HUES48 (cell line): Measurements from ENCODE around the gene AIF1L.
A peak's percentile ranks its signal among the peaks of the same experiment; 100 is the strongest.
"Not testable (repeated sequence)": the region's sequence is repeated elsewhere in the genome, so short reads cannot be mapped to it uniquely, and the experiment has no call there.

Source experiments
- H3K27ac ChIP-seq: one replicate; pipeline ENCODE4 v1.7.0; 2013; ENCODE audit warnings: low read depth, low read length, inconsistent platforms
- H3K27me3 ChIP-seq: 2 replicates; pipeline ENCODE4 v1.6.1; 2013; ENCODE audit warnings: mild to moderate bottlenecking, low read length; ENCODE audit not compliant: control insufficient read depth, insufficient read depth
- H3K36me3 ChIP-seq: 2 replicates; pipeline ENCODE4 v1.6.1; 2013; ENCODE audit warnings: low read length; ENCODE audit not compliant: control insufficient read depth, insufficient read depth
- H3K4me1 ChIP-seq: 2 replicates; pipeline ENCODE4 v1.6.1; 2013; ENCODE audit warnings: mild to moderate bottlenecking, low read length; ENCODE audit not compliant: control insufficient read depth, insufficient read depth
- H3K4me3 ChIP-seq: 2 replicates; pipeline ENCODE4 v1.5.1; 2013; ENCODE audit warnings: mild to moderate bottlenecking, low read depth, low read length
- H3K9ac ChIP-seq: 2 replicates; pipeline ENCODE4 v1.6.1; 2013; ENCODE audit warnings: mild to moderate bottlenecking, low read depth, low read length, moderate library complexity
- H3K9me3 ChIP-seq: 2 replicates; pipeline ENCODE4 v1.6.1; 2013; ENCODE audit warnings: low read length; ENCODE audit not compliant: control insufficient read depth, insufficient read depth

Gene AIF1L

GRCh38 chr9:131148966-131149687 is 52.8 kb downstream of the AIF1L start:
- no peak overlapping the region for H3K9ac ChIP-seq
- no peak overlapping the region for H3K27ac ChIP-seq
- H3K9me3 ChIP-seq, result no peaks in the 10 kb centered on the region
- no peak overlapping the region for H3K4me3 ChIP-seq
- no peaks in the 10 kb centered on the region for H3K4me1 ChIP-seq
- no peaks in the 10 kb centered on the region for H3K27me3 ChIP-seq
- peaks cover 98% of the 10 kb centered on the region for H3K36me3 ChIP-seq

- Histone ChIP-seq H3K27me3 (no peaks in the 10 kb centered on the region), H3K27ac (peak overlapping the region; percentile 5), H3K36me3 (peaks cover 98% of the 10 kb centered on the region), H3K9ac (no peak overlapping the region), H3K9me3 (no peaks in the 10 kb centered on the region), H3K4me1 (no peaks in the 10 kb centered on the region), H3K4me3 (no peak overlapping the region)
Observed at GRCh38 chr9:131149688-131150053, 53.3 kb downstream of the AIF1L start.

GRCh38 chr9:131153595-131153994 is 57.3 kb downstream of the AIF1L start:
- H3K27ac ChIP-seq, result no peak overlapping the region
- H3K36me3 ChIP-seq, result peaks cover 75% of the 10 kb centered on the region

GRCh38 chr9:131158673-131159072 is 62.3 kb downstream of the AIF1L start:
- H3K36me3 ChIP-seq, result peaks cover 68% of the 10 kb centered on the region
- H3K4me3 ChIP-seq, H3K27me3 ChIP-seq, H3K9me3 ChIP-seq, H3K9ac ChIP-seq, H3K27ac ChIP-seq, H3K4me1 ChIP-seq: not testable (repeated sequence)

More at GRCh38 chr9:131153595-131153994, 57.3 kb downstream of the AIF1L start:
- H3K9me3 ChIP-seq, result no peaks in the 10 kb centered on the region
- no peak overlapping the region for H3K9ac ChIP-seq
- no peaks in the 10 kb centered on the region for H3K4me1 ChIP-seq
- no peaks in the 10 kb centered on the region for H3K27me3 ChIP-seq
- H3K4me3 ChIP-seq, result no peak overlapping the region

DNA sequence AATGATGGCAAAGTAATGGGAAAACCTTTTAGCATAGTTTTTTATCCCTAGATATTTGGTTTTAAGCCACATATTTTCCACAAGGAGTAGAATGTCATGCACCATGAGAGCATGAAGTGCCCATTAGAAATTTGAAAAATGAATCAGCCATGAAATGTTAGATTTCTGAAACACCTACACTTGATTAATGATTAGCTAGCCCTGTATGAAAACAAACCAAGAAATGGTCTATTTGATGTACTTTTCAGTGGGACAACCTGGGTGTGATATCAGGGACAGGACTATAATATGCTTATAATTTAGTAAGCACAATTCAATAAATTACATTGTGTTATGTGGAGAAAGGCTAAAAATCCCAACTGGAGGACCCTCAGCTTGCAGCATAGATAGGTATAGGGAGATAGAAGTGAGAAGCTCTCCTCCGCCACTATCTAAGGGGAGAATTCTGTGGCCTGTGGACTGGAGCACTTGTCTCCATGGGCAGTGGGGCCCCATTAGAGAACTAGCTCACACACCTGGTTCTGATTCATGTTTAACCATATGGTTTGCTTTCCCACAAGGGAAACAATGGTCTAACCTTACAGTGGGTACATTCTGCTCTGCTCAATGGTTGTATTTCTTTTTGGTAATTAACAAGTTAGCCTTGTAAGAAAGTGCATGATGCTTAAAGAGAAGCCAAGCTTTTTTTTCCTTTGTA is 64.2 kb downstream of the AIF1L start:
- no peaks in the 10 kb centered on the region for H3K9me3 ChIP-seq
- no peaks in the 10 kb centered on the region for H3K4me1 ChIP-seq
- peaks cover 68% of the 10 kb centered on the region for H3K36me3 ChIP-seq
- no peak overlapping the region for H3K4me3 ChIP-seq
- H3K9ac ChIP-seq, result no peak overlapping the region
- H3K27me3 ChIP-seq, result no peaks in the 10 kb centered on the region
- H3K27ac ChIP-seq, result no peak overlapping the region

DNA sequence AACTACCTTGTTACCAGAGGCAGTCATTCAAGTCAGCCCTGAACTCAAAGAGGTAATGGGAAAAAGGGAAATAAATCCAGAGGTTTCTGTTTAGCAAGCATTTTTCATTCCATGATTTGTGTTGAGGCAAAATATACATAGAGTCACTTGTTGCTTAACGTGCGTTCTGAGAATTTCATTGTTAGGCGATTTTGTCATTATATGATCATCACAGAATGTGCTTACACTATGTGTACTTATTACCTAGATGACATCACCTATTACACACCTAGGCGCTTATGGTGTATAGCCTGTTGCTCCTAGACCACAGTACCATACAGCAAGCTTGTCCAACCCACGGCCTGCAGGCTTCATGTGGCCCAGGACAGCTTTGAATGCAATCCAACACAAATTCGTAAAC is 65.3 kb downstream of the AIF1L start:
- H3K27me3 ChIP-seq, result no peaks in the 10 kb centered on the region
- H3K4me3 ChIP-seq, result no peak overlapping the region
- H3K36me3 ChIP-seq, result peaks cover 75% of the 10 kb centered on the region
- H3K27ac ChIP-seq, result no peak overlapping the region
- H3K4me1 ChIP-seq, result no peaks in the 10 kb centered on the region
- no peak overlapping the region for H3K9ac ChIP-seq
- H3K9me3 ChIP-seq, result no peaks in the 10 kb centered on the region

DNA sequence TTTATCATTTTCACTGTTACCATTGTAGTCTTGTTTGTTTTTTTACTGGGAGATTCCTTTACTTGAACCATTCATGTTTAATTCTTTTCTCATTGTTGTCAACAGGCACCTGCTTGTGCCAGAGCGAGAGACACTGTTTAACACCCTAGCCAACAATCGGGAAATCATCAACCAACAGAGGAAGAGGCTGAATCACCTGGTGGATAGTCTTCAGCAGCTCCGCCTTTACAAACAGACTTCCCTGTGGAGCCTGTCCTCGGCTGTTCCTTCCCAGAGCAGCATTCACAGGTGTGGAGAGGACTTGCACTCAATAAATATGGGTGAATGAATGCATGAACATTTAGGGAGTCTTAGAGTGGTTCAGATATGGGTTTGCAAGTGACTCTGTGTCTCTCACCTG is 66.6 kb downstream of the AIF1L start:
- peaks cover 78% of the 10 kb centered on the region for H3K36me3 ChIP-seq
- H3K27me3 ChIP-seq, result no peaks in the 10 kb centered on the region
- no peak overlapping the region for H3K4me3 ChIP-seq
- H3K9ac ChIP-seq, result no peak overlapping the region
- H3K27ac ChIP-seq, result no peak overlapping the region
- no peaks in the 10 kb centered on the region for H3K9me3 ChIP-seq
- no peaks in the 10 kb centered on the region for H3K4me1 ChIP-seq

- Histone ChIP-seq H3K4me1 (no peaks in the 10 kb centered on the region), H3K9me3 (no peaks in the 10 kb centered on the region), H3K27me3 (no peaks in the 10 kb centered on the region), H3K4me3 (no peak overlapping the region), H3K9ac (no peak overlapping the region), H3K27ac (no peak overlapping the region), H3K36me3 (peaks cover 63% of the 10 kb centered on the region)
Observed at GRCh38 chr9:131165523-131165922, 69.2 kb downstream of the AIF1L start.

- H3K9me3 ChIP-seq, result no peaks in the 10 kb centered on the region
- no peaks in the 10 kb centered on the region for H3K27me3 ChIP-seq
- no peak overlapping the region for H3K4me3 ChIP-seq
- peaks cover 53% of the 10 kb centered on the region for H3K36me3 ChIP-seq
- H3K9ac ChIP-seq, result no peak overlapping the region
- H3K4me1 ChIP-seq, result no peaks in the 10 kb centered on the region
- no peak overlapping the region for H3K27ac ChIP-seq
Observed at GRCh38 chr9:131167146-131167692, 70.9 kb downstream of the AIF1L start.

DNA sequence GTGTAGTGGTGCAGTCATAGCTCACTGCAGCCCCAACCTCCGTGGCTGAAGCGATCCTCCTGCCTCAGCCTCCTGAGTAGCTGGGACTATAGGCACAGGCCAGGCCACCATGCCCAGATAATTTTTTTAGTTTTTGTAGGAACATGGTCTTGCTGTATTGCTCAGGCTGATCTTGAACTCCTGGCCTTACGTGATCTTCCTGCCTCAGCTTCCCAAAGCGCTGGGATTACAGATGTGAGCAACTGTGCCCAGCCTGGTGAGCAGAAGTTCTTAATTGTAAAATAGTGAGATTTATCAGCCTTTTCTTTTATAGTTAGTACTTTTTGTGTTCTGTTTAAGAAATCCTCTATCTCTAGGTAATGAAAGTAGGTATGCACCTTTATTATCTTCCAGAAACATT is 71.6 kb downstream of the AIF1L start:
- Histone ChIP-seq H3K9me3 (no peaks in the 10 kb centered on the region), H3K4me1 (no peaks in the 10 kb centered on the region), H3K9ac (no peak overlapping the region), H3K27me3 (no peaks in the 10 kb centered on the region), H3K27ac (no peak overlapping the region), H3K4me3 (no peak overlapping the region), H3K36me3 (peaks cover 46% of the 10 kb centered on the region)

GRCh38 chr9:131169563-131170240 is 73.4 kb downstream of the AIF1L start:
- H3K36me3 ChIP-seq, result peaks cover 42% of the 10 kb centered on the region

More at GRCh38 chr9:131169563-131170240, 73.4 kb downstream of the AIF1L start:
- no peaks in the 10 kb centered on the region for H3K9me3 ChIP-seq
- no peaks in the 10 kb centered on the region for H3K4me1 ChIP-seq
- no peak overlapping the region for H3K4me3 ChIP-seq
- H3K27me3 ChIP-seq, result no peaks in the 10 kb centered on the region
- H3K27ac ChIP-seq, result no peak overlapping the region
- H3K9ac ChIP-seq, result no peak overlapping the region
